ENCODE results near the gene HIGD1A. TPM values are rescaled to one million over a fixed set of nuclear protein-coding genes. Genes with fewer than 3 reads are reported as not detected.

Gene HIGD1A
- total and polyA plus RNA-seq, 2 experiments from 2014 or later: 102 to 144 TPM

DNA sequence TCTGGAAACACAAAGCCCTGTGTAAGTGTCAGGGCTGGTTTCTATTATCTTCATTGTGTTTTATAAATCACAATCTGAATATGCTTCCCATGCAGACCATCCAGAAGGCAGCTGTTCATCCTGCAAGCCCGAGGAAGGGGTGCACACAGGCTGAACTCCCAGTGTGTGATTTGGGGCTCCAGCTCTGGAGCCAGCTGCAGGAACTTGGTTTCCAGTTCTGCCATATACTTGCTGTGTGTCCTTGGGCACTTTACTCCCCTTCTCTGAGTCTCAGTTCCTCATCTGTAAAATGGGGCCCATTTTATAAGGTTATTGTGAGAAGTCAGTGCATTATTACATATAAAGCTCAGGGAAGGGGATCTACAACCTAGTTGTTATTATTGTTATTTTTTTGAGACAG lies 48.8 kb upstream of the HIGD1A start:
- H3K36me3 Mint-ChIP-seq (ENCODE audit: low read depth): no peaks in the 10 kb centered on the region; the same call in 2 of the 3 replicates
- ATAC-seq: no peak
- TF ChIP-seq ZNF331 (CRISPR knock-in tag; IDR thresholded peaks at IDR 0.05; ENCODE audit: low read depth): no peak
- TF ChIP-seq POLR2AphosphoS5 (IDR thresholded peaks at IDR 0.05; ENCODE audit: low read depth): no peak
- TF ChIP-seq ZNF114 (CRISPR knock-in tag; IDR thresholded peaks at IDR 0.05): no peak
- TF ChIP-seq, protein P1, sequence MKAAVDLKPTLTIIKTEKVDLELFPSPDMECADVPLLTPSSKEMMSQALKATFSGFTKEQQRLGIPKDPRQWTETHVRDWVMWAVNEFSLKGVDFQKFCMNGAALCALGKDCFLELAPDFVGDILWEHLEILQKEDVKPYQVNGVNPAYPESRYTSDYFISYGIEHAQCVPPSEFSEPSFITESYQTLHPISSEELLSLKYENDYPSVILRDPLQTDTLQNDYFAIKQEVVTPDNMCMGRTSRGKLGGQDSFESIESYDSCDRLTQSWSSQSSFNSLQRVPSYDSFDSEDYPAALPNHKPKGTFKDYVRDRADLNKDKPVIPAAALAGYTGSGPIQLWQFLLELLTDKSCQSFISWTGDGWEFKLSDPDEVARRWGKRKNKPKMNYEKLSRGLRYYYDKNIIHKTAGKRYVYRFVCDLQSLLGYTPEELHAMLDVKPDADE (IDR thresholded peaks at IDR 0.05): no peak
- no peak for TF ChIP-seq EZH2phosphoT487 (IDR thresholded peaks at IDR 0.05; ENCODE audit: unreplicated experiment)
- TF ChIP-seq, protein P2, sequence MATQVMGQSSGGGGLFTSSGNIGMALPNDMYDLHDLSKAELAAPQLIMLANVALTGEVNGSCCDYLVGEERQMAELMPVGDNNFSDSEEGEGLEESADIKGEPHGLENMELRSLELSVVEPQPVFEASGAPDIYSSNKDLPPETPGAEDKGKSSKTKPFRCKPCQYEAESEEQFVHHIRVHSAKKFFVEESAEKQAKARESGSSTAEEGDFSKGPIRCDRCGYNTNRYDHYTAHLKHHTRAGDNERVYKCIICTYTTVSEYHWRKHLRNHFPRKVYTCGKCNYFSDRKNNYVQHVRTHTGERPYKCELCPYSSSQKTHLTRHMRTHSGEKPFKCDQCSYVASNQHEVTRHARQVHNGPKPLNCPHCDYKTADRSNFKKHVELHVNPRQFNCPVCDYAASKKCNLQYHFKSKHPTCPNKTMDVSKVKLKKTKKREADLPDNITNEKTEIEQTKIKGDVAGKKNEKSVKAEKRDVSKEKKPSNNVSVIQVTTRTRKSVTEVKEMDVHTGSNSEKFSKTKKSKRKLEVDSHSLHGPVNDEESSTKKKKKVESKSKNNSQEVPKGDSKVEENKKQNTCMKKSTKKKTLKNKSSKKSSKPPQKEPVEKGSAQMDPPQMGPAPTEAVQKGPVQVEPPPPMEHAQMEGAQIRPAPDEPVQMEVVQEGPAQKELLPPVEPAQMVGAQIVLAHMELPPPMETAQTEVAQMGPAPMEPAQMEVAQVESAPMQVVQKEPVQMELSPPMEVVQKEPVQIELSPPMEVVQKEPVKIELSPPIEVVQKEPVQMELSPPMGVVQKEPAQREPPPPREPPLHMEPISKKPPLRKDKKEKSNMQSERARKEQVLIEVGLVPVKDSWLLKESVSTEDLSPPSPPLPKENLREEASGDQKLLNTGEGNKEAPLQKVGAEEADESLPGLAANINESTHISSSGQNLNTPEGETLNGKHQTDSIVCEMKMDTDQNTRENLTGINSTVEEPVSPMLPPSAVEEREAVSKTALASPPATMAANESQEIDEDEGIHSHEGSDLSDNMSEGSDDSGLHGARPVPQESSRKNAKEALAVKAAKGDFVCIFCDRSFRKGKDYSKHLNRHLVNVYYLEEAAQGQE (IDR thresholded peaks at IDR 0.05; ENCODE audit: unreplicated experiment): no peak
- no peak for TF ChIP-seq CTCF (conservative IDR thresholded peaks at IDR 0.05; ENCODE audit: low read depth in 2 of 2)
- no peak for TF ChIP-seq EZH2 (IDR thresholded peaks at IDR 0.05; ENCODE audit: low read depth, unreplicated experiment)
- no peak for TF ChIP-seq ZNF462 (CRISPR knock-in tag; IDR thresholded peaks at IDR 0.05)
- TF ChIP-seq CREB1 (CRISPR knock-in tag; IDR thresholded peaks at IDR 0.05; ENCODE audit: low read depth): no peak
- TF ChIP-seq STAT1 (IDR thresholded peaks at IDR 0.05; ENCODE audit: unreplicated experiment): no peak
- TF ChIP-seq JUNB (IDR thresholded peaks at IDR 0.05; ENCODE audit: unreplicated experiment): no peak
- no peak for TF ChIP-seq NANOG (IDR thresholded peaks at IDR 0.05; ENCODE audit: borderline replicate concordance)
- H3K79me2 ChIP-seq (replicated peaks; ENCODE audit: insufficient read depth): no peaks in the 10 kb centered on the region
- H3K4me3 ChIP-seq: no peak overlapping the region
- H3K9me3 Mint-ChIP-seq: peaks cover 5% of the 10 kb centered on the region; the same call in 2 of the 3 replicates
- H3K27me3 Mint-ChIP-seq (ENCODE audit: insufficient read depth, low read depth, poor library complexity): no peaks in the 10 kb centered on the region
- H3K36me3 ChIP-seq (ENCODE audit: insufficient read depth): no peaks in the 10 kb centered on the region
- H3K4me1 ChIP-seq (ENCODE audit: insufficient read depth): no peaks in the 10 kb centered on the region
- H4K20me1 ChIP-seq (replicated peaks; ENCODE audit: insufficient read depth): no peaks in the 10 kb centered on the region
- no peak overlapping the region for H3K27ac Mint-ChIP-seq
- no peaks in the 10 kb centered on the region for H3K4me1 Mint-ChIP-seq
- H3F3A ChIP-seq (replicated peaks; ENCODE audit: low read depth): no peaks in the 10 kb centered on the region
- DNase-seq (ENCODE audit: low spot score): no peak
- H2AFZ ChIP-seq: no peak overlapping the region
- H3K27me3 ChIP-seq (ENCODE audit: insufficient read depth): no peaks in the 10 kb centered on the region
- no peaks in the 10 kb centered on the region for H3K9me2 ChIP-seq (ENCODE audit: insufficient read depth)
- no peak overlapping the region for H3K4me3 Mint-ChIP-seq
- no peak overlapping the region for H3K4me2 ChIP-seq
- no peak overlapping the region for H3K27ac ChIP-seq (ENCODE audit: low read depth)
